ENCODE data around the gene ARHGAP29. TPM values are rescaled to one million over a fixed set of nuclear protein-coding genes. Genes with fewer than 3 reads are reported as not detected.

ARHGAP29 gene
- total and polyA plus RNA-seq, 2 donors (not counting 1 experiment from before 2014, with no cell fraction given), result 26.6 to 37.3 TPM

DNA sequence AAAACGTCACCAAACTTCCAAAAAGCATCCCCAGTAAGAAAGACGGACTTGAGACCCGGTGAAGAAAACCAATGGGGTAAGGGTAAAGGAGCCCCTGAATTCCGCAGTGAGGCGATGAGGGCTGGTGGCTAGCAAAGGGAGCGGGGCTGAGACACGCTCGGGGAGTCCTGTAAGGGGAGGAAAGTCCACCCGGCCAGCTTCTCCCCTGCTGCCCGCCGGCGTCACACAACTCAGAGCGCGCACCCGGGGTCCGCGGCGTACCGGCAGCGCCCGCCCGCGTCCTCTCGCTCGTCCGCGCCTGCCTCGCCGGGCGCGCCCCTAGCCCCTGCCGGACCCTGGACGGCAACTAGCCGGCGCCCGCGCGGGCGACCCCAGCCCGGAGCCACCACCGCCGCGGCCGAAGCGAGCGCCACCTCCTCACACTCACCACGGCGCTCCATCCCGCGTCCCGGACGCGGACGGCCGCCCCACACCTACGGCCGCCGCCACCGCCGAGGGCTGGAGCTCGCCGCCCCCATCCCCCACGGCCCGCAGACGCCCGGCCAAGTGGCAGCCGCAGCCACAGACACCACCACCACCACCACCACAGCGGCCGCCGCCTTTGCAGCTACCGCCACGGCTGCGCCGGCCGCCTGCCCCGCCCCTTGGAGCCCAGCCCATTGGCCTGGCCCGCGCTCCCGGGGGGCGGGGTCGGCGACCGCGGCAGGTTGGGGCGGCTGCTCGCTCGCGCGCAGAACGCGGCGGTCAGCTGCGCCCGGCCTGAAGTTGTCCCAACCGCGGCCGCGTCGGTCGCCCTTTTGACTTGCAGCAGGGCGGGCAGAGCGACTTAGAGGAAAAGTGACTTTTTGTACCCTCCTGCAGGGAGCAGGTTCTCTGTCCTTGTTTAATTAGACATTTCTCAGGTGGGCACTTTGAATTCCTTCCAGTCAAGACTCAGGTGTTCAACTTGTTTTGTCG, 10.0 kb upstream of the ARHGAP29 start:
- Histone ChIP-seq H2AFZ (ENCODE audit: low read length) (peak overlapping the region; percentile 63), H4K20me1 (ENCODE audit: control insufficient read depth, extremely low read depth, insufficient read depth, low read length) (no peaks in the 10 kb centered on the region), H3K4me1 (ENCODE audit: control insufficient read depth, extremely low read depth, insufficient read depth, low read length) (peaks cover 3% of the 10 kb centered on the region), H3K27me3 (ENCODE audit: control insufficient read depth, insufficient read depth, low read length) (no peaks in the 10 kb centered on the region), H3K36me3 (ENCODE audit: control insufficient read depth, insufficient read depth, low read length) (no peaks in the 10 kb centered on the region), H3K4me2 (ENCODE audit: extremely low read depth, insufficient read depth, low read length) (peak overlapping the region; percentile 82), H3K9me3 (ENCODE audit: control insufficient read depth, insufficient read depth, low read depth, low read length) (no peaks in the 10 kb centered on the region), H3K79me2 (ENCODE audit: control insufficient read depth, insufficient read depth, low read length) (peaks cover 3% of the 10 kb centered on the region), H3K9ac (ENCODE audit: insufficient read depth, low read length) (peak overlapping the region; percentile 70), H3K4me3 (replicated peaks in 1 of 4; ENCODE audit: control extremely low read depth in 1 of 4, insufficient read depth in 1 of 4, low read depth in 3 of 4, low read length in 4 of 4) (peak overlapping the region; percentile 67 to 77 (median 72)), H3K27ac (ENCODE audit: insufficient read depth, low read length) (peak overlapping the region; percentile 61)
- TF ChIP-seq, protein P1, sequence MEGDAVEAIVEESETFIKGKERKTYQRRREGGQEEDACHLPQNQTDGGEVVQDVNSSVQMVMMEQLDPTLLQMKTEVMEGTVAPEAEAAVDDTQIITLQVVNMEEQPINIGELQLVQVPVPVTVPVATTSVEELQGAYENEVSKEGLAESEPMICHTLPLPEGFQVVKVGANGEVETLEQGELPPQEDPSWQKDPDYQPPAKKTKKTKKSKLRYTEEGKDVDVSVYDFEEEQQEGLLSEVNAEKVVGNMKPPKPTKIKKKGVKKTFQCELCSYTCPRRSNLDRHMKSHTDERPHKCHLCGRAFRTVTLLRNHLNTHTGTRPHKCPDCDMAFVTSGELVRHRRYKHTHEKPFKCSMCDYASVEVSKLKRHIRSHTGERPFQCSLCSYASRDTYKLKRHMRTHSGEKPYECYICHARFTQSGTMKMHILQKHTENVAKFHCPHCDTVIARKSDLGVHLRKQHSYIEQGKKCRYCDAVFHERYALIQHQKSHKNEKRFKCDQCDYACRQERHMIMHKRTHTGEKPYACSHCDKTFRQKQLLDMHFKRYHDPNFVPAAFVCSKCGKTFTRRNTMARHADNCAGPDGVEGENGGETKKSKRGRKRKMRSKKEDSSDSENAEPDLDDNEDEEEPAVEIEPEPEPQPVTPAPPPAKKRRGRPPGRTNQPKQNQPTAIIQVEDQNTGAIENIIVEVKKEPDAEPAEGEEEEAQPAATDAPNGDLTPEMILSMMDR (conservative IDR thresholded peaks at IDR 0.05 in 1 of 2, IDR thresholded peaks at IDR 0.05 in 1 of 2; ENCODE audit: low read depth in 1 of 2, low read length in 2 of 2), result no peak
- no peak for TF ChIP-seq EZH2 (IDR thresholded peaks at IDR 0.05; ENCODE audit: low read length, missing control alignments)
- peak; percentile 30 to 64 for DNase-seq (ENCODE audit: low read depth in 2 of 2)

DNA sequence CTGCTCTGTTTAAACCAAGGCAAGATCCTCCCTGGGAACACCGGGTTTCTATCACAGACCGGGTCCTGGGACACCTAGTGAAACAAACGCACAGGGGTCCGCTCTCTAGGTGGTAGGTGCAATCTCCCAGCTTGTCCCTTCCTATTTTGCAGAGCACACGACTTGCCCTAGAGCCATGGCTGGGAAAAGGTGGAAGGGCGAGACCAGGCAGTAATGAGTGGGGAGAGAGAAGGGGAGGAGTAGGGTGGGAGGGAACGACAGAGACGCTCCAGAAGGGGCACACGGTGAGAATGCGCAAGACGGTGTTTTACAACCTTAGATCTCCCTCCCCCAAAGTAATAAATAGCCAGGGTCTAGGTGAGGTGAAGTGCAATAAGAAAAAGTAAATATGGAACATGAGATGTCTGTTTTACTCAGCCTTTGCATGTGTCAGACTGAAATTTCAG, 9.3 kb upstream of the ARHGAP29 start:
- Histone ChIP-seq H4K20me1 (ENCODE audit: control insufficient read depth, extremely low read depth, insufficient read depth, low read length) (no peaks in the 10 kb centered on the region), H2AFZ (ENCODE audit: low read length) (peak overlapping the region; percentile 63), H3K4me1 (ENCODE audit: control insufficient read depth, extremely low read depth, insufficient read depth, low read length) (peaks cover 3% of the 10 kb centered on the region), H3K4me2 (ENCODE audit: extremely low read depth, insufficient read depth, low read length) (peak overlapping the region; percentile 82), H3K27ac (ENCODE audit: insufficient read depth, low read length) (peak overlapping the region; percentile 61), H3K79me2 (ENCODE audit: control insufficient read depth, insufficient read depth, low read length) (peaks cover 3% of the 10 kb centered on the region), H3K9me3 (ENCODE audit: control insufficient read depth, insufficient read depth, low read depth, low read length) (no peaks in the 10 kb centered on the region), H3K9ac (ENCODE audit: insufficient read depth, low read length) (peak overlapping the region; percentile 70), H3K27me3 (ENCODE audit: control insufficient read depth, insufficient read depth, low read length) (no peaks in the 10 kb centered on the region), H3K36me3 (ENCODE audit: control insufficient read depth, insufficient read depth, low read length) (no peaks in the 10 kb centered on the region), H3K4me3 (replicated peaks in 1 of 4; ENCODE audit: control extremely low read depth in 1 of 4, insufficient read depth in 1 of 4, low read depth in 3 of 4, low read length in 4 of 4) (peak overlapping the region; percentile 67 to 77 (median 72))
- DNase-seq (ENCODE audit: low read depth in 2 of 2), result no peak
- no peak for TF ChIP-seq EZH2 (IDR thresholded peaks at IDR 0.05; ENCODE audit: low read length, missing control alignments)
- TF ChIP-seq, protein P1 (conservative IDR thresholded peaks at IDR 0.05 in 1 of 2, IDR thresholded peaks at IDR 0.05 in 1 of 2; ENCODE audit: low read depth in 1 of 2, low read length in 2 of 2), result no peak

DNA sequence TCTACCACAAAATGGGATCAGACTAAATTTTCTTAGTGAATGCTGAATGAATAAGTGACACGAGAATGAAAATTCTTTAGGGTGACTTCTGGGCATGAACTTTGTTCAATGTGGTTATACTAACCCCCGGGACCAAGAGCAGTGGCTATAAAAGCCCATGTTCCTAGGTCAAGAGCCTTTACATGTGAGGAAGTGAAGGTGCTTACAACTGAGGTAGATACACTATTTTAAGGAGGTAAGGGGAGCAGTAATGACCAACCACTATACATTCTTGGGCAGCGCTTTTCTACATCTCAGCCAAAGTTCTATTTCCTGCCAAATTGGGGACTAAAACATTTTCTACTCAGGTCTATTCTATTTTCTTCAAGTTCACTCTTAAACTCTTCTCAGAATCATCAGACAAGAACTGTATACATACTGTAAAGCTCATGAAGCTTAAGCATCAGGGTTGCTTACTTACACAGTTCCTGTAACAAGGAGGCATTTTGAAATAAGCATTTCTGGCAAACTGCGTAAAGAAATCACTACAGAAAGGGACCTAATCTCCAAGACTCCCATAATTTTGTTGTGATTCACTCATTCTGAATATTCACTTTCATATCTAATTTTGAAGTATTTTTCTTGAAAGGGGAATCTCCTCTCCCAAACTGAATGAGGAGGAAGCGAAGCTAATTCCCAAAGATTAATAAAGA, 8.5 kb upstream of the ARHGAP29 start:
- H3K9ac ChIP-seq (ENCODE audit: insufficient read depth, low read length), result no peak overlapping the region
- H3K9me3 ChIP-seq (ENCODE audit: control insufficient read depth, insufficient read depth, low read depth, low read length), result no peaks in the 10 kb centered on the region
- TF ChIP-seq, protein P1 (conservative IDR thresholded peaks at IDR 0.05 in 1 of 2, IDR thresholded peaks at IDR 0.05 in 1 of 2; ENCODE audit: low read depth in 1 of 2, low read length in 2 of 2), result no peak
- no peak for TF ChIP-seq EZH2 (IDR thresholded peaks at IDR 0.05; ENCODE audit: low read length, missing control alignments)
- H3K36me3 ChIP-seq (ENCODE audit: control insufficient read depth, insufficient read depth, low read length), result no peaks in the 10 kb centered on the region
- H4K20me1 ChIP-seq (ENCODE audit: control insufficient read depth, extremely low read depth, insufficient read depth, low read length), result no peaks in the 10 kb centered on the region
- no peak overlapping the region for H3K27ac ChIP-seq (ENCODE audit: insufficient read depth, low read length)
- peaks cover 3% of the 10 kb centered on the region for H3K4me1 ChIP-seq (ENCODE audit: control insufficient read depth, extremely low read depth, insufficient read depth, low read length)
- H3K4me3 ChIP-seq (replicated peaks in 1 of 4; ENCODE audit: control extremely low read depth in 1 of 4, insufficient read depth in 1 of 4, low read depth in 3 of 4, low read length in 4 of 4), result peak overlapping the region in 2 of 4 experiments; percentile 7 to 68
- DNase-seq (ENCODE audit: low read depth in 2 of 2), result peak in 1 of 2 donors; percentile 54
- H3K79me2 ChIP-seq (ENCODE audit: control insufficient read depth, insufficient read depth, low read length), result peaks cover 3% of the 10 kb centered on the region
- H3K27me3 ChIP-seq (ENCODE audit: control insufficient read depth, insufficient read depth, low read length), result no peaks in the 10 kb centered on the region
- no peak overlapping the region for H2AFZ ChIP-seq (ENCODE audit: low read length)
- peak overlapping the region; percentile 40 for H3K4me2 ChIP-seq (ENCODE audit: extremely low read depth, insufficient read depth, low read length)

Measured in fibroblast of lung (primary cell).